NCI-H526 (cell line): ENCODE data around the gene HPSE.
"Not testable (repeated sequence)": the region's sequence is repeated elsewhere in the genome, so short reads cannot be mapped to it uniquely, and the experiment has no call there.

Source experiments
- DNase-seq, 2 experiments: peaks; one replicate each; lab custom pipeline; 2025; lab: John Stamatoyannopoulos, UW

HPSE gene

DNA sequence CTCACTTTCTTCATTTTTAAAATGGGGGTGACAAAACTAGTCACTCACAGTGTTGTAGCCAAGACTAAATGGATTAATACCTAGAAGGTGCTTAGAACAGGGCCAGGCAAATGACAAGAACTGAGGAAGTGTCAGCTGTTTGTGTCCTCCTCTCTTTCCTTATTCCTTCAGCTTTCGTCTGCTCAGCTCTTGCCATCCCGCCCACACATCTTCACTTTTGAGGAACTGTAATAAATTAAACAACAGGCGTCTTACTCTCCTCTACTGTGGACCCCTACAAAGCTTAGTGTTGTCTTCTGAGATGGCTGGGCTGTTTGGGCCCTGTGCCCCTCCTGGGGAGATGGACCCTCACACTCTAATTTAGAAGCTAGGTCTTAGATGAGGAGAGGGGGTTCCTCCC is 2.7 kb downstream of the HPSE start:
- no peak for DNase-seq

DNA sequence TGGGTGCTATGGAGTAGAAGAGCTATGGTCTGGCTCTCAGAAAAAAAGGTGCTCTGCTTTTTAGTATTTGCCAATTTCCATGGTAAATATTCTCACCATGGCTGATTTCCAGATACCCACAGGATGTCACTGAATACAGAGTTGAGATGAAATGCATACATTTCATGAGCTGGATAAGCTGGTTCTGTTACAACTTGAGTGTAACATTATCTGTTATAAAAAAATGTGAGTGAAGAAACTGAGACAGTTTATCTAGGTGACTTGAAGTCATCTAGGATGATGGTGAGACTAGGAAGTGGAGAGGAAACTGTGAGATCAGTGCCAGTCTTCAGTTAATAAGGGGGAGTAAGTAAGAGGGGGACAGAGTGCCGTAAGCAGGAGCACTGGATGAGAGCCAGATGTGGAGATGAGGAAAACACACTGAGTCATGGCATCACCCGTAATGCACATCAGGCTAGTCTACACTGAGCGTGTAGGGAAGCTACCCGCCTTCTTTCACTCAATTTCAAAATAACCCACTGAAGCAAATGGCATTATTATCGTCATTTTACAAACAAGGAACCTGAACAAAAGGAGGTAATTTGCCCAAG is 5.0 kb downstream of the HPSE start:
- DNase-seq = no peak

DNA sequence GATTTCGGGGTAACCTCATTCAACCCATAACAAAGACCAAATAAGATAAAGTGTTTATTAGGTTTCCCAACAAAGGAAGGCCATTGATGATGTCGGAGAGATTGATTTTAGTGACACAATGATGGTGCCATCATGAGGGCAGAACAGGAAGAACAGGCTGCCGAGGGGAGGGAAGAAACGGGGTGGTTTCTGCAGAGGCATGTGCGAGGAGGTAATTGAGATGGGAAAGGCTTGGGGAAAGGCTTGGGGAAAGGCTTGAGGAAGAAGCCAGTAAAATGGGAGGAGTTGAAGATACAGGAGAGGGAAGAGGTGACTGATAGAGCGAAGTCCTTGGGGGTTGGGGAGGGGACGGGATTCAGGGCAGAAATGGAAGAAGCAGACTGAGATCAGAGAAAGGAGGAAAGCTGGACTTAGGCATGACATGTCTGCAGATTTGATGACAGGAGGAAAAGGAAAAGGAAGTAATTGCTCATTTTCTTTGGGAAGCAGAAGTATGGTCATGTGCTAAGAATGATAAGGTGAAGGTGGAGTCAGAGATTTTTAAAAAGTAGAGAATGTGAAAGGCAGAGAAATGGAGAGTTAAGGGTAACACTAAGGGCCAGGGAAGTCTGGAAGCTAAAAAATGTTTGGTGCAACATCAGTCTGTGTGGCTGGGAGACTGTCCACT is 6.0 kb downstream of the HPSE start:
- DNase-seq = no peak

DNA sequence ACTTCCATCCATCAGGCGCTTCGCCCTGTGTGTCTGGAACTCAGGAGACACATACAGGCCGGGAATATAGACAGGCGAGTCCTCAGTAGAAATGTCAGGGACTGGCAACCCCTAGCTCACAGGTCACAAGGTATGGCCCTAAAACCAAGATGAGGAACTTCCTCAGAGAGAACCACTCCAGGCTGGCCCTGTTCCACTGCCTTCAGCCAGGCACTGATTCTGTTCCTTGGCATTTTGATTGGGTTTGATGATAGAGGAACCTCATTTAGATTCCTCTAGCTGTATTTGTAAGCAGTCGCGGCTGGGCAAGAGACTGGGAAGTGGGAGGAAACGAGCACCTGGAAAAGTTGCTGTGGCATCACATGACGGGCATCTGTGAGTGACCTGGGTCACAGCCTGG is 8.1 kb downstream of the HPSE start:
- DNase-seq = no peak

DNA sequence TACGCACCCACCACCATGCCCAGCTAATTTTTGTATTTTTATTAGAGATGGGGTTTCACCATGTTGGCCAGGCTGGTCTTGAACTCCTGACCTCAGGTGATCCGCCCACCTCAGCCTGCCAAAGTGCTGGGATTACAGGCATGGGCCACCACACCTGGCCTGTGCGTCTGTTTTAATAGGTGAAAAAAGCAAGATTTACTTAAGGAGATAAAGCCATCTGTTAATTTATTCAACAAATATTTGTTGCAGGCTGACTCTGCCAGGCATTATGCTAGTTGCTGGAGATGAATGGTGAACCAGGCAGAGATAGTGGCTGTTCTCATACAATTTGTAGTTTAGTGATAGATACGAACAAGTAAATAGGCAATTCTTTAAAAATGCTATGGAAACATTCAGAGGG is 9.3 kb downstream of the HPSE start:
- not testable (repeated sequence) for DNase-seq

DNA sequence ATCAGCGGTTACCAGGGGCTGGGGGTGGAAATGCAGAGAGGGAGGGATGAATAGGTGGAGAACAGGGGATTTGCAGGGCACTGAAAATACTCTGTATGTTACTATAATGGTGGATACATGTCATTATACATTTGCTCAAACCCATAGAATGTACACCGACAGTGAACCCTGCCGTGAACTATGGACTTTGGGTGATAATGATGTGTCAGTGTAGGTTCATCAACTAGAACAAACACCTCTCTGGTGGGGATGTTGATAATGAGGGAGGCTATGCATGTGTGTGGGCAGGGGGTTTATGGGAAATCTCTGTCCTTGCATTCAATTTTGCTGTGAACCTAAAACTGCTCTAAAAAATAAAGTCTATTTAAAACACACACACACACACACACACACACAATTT is 11.5 kb downstream of the HPSE start:
- no peak for DNase-seq

DNA sequence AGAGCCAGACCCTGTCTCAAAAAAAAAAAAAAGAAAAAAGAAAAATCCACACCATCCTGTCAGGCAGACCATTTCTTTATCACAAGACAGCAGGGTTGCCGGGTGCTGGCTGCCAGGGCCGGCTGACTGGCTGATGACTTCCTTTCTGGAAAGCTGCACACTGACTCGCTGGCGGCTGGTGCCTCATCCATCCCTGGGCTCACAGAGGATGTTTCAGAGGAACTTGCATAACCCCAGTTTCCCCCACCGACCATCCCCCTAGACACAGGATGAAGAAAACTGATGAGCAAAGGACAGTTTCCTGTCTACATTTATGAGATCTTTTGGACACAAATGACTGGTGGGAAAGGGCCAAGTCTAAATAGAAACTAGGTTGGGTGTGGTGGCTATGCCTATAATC is 14.1 kb downstream of the HPSE start:
- DNase-seq = no peak

DNA sequence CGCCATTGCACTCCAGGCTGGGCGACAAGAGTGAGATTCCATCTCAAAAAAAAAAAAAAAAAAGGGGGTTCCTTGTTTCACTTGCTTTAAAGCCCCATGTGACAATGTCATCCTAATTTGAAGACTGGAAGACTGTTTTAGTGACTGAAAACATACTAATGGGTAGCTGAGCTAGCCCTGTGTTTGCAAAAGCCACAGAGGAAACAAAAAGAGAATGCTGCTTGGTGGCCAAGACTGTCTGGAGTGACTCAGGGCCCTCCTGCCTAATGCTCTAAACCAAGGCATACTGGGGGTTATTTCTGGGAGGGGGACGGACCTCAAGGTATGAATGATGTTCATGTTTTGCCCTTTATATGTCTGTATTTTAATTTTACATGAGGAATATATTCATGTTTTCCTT is 16.0 kb downstream of the HPSE start:
- DNase-seq = no peak

DNA sequence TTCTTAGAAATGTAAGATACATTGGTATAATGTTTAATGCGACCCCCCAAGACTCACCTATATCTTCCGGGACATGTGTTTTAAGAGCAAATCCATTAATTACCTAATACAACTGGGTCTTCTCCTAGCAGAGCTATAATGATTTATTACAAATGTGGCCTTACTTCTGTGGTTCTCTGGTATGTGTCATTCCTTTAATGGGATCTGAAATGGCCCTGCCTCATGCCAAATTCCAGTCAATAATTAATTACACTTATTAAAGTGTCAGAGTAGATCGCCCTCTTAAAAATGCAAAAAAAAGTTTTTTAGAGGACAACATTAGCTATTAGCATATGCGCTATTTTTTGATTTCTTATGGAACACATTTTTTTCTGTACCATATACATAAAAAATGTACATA is 17.0 kb downstream of the HPSE start:
- no peak for DNase-seq

DNA sequence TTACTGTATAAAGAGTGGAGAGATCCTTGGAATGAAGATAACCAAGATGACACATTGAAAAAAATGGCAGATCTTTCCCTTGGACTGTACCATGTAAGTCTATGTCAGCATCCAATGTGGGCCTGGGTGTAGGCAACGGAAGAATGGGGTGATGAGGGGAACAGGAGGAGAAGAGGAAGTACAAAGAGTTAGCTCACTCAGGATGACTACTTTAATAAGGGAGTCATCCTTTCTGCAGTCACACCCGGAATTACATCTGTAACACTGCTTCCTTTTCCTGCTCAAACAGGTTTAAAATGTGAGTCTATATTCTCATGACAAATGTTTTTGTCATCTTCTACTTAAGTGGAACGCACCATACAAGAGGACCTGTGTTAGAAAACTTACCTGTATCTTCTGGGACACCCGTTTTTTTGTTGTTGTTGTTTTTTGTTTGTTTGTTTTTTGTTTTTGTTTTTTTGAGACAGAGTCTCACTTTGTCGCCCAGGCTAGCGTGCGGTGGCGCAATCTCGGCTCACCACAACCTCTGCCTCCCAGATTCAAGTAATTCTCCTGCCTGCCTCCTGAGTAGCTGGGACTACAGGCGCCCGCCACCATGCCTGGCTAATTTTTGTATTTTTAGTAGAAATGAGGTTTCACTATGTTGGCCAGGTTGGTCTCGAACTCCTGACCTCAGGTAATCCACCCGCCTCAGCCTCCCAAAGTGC is 18.0 kb downstream of the HPSE start:
- no peak for DNase-seq

DNA sequence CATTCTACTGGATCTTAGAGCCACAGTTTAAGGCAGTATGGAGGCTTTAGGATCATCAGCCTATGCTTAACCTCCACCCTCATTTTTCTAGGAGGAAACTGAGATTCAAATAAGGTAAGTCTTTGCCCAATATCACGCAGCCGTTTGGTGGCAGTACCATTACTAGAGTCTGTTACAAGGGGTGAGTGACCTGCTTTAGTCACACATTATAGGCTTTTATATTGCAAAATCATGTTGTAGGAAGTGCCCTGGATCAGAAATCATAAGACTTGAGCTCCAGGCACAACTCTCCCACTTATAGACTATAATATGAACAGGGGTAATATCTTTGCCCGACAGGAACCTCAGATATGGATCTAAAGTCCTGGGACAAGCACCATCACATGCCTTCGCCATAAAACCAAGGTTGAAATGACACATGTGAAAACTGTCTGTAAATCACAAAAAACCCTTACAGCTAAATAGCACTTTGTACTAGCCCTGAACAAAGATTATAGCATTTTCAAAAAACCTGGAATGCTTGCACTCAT is 19.2 kb downstream of the HPSE start:
- DNase-seq = no peak

DNA sequence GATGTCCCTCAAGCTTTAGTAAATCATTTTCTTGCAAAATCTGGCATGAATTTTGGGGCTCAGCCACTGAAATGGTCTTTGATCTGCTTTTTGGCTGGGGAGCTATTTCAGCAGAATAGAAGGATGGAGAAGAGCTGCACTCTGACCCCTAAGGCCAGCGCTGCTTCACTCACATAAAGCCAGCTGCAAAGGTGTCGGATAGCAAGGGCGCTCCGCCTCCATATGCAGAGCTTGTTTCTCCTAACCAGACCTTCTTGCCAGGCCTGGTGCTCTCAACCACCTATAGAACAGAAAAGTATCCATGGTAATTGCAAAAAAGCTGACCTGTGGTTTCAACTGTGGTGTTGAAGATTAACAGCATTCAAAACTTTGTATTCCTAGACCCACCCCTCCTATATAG is 26.0 kb downstream of the HPSE start:
- no peak for DNase-seq

DNA sequence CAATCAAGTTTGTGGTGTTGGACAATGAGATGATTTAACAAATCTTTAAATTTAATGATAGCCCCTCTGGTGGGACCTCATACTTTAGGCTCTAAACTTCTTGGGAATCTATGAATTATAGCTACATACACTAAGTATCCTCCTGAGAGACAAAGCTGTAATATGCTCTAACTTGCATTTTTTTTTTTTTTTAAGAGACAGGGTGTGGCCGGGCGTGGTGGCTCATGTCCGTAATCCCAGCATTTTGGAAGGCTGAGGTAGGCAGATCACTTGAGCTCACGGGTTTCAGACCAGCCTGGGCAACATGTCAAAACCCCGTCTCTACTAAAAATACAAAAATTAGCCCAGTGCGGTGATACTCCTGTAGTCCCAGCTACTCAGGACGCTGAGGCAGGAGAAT is 26.7 kb downstream of the HPSE start:
- DNase-seq = no peak

DNA sequence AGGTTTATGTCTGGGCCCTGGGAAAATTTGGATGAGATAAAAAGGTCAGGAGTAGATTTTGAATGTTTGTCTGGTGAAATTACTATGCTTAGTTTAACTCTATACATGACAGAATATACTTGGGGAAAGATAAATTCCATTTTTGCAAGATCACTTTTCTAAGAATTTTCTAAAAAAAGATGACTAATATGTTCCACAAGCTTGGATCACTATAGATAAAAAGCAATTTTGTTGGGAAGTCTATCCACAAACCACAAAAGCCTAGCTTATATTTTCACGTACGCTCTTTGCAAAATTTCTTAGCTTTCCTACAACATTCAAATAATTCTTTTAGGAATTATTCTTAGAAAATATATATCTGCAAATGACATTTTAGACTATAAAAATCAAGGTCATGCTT is 29.5 kb downstream of the HPSE start:
- DNase-seq = no peak

DNA sequence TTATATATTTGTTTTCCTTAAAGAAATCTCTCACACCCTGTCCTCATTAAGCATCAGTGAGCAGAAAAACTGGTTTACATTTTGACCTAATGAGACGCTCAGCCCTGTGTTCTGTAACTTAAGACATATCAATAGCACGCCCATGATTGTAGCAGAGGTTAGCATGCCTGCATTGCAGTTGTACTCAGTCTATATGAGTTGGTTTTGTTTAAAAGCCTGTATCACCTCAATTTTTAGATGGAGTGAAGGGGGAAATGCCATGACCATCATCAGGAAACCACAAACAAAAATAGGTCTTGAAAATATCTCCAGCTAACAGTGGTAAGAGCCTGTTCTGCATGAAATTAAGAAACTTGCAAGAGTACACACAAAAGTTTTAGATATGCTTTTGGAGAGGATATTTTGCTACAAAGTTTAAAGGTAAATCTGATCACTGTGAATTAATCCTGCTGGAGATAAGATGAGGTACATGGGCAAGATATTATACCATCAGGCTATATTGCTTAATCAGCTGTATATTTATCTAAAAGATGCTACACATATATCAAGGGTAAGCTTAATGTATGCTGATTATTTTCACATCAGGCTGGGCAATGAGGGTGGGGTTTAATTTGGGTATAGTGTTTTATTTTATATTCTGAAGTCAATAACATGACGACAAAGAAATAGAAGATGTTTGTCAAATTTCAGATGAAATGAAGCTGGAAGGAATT is 36.9 kb downstream of the HPSE start:
- DNase-seq = no peak

DNA sequence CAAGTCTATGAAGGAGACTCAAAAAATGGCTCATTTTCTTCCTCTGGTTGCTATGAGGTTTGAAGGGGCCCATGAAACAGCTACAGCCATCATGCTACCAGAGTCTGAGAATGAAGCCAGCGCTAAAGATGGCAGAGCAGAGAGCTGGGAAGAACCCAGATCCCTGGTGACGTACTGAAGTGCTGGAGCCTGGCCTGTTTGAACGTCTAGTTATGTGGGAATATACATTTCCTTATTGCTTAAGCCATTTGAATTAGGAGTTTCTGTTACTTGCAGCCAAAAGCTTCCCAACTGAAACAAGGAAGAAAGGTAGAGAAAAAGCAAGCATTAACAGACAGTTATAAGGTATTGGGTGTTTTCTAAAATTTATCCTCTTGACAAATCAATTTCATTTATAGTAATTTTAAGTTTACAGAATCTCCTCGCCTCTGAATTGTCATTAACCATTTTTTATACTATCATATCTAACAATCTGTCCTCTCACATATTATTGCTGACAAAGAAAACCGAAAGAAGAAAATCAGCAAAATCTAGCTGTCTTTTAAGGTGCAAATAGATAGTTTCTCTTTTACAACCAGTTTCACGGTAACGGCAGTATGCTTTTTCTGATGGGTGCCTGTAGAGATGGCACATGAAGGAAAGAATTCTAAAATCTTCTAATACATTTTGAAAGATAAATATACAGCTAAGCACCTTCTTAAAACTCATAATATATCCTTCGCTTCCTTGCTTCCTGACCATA is 41.2 kb downstream of the HPSE start:
- DNase-seq = no peak

DNA sequence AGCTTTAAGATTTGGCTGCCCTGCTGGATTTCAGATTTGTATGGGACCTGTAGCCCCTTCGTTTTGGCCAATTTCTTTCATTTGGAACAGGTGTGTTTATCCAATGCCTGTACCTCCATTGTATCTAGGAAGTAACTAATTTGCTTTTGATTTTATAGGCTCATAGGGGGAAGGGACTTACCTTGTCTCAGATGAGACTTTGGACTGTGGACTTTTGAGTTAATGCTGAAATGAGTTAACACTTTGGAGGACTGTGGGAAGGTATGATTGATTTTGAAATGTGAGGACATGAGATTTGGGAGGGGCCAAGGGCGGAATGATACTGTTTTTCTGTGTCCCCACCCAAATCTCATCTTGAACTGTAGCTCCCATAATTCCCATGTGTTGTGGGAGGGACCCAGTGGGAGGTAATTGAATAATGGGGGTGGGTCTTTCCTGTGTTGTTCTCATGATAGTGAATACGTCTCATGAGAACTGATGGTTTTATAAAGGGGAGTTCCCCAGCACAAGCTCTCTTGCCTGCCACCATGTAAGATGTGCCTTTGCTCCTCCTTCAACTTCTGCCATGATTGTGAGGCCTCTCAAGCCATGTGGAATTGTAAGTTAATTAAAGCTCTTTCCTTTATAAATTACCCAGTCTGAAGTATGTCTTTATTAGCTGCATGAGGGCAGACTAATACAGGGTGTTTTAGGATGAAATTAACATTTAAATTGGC is 44.4 kb downstream of the HPSE start:
- not testable (repeated sequence) for DNase-seq

DNA sequence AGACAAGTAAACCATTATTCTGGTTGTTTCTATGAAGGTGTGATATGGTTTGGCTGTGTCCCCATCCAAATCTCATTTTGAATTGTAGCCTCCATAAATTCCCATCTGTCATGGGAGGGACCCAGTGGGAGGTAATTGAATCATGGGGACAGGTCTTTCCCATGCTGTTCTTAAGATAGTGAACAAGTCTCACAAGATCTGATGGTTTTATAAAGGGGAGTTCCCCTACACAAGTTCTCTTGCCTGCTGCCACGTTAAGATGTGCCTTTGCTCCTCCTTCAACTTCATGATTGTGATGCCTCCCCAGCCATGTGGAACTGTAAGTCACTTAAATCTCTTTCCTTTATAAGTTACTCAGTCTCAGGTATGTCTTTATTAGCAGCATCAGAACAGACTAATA is 46.3 kb downstream of the HPSE start:
- DNase-seq = not testable (repeated sequence)

DNA sequence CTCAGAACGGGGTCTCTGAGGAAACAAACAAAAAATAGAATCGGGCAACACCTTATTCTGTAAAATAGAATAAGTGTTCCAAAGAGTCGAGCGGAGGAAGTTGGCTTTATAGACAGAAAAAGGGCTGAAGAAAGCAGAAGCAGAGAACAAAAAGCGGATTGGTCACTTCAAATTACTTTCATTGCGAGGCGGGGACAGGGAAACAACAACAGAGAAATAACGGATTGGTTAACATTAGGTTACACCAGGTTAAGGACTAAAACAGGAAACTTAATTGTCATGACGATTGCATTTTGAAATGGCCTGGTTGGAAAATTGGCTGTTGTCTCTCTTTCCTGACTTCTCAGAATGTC is 49.6 kb downstream of the HPSE start:
- peak in 1 of 2 experiments; percentile 16 for DNase-seq

DNA sequence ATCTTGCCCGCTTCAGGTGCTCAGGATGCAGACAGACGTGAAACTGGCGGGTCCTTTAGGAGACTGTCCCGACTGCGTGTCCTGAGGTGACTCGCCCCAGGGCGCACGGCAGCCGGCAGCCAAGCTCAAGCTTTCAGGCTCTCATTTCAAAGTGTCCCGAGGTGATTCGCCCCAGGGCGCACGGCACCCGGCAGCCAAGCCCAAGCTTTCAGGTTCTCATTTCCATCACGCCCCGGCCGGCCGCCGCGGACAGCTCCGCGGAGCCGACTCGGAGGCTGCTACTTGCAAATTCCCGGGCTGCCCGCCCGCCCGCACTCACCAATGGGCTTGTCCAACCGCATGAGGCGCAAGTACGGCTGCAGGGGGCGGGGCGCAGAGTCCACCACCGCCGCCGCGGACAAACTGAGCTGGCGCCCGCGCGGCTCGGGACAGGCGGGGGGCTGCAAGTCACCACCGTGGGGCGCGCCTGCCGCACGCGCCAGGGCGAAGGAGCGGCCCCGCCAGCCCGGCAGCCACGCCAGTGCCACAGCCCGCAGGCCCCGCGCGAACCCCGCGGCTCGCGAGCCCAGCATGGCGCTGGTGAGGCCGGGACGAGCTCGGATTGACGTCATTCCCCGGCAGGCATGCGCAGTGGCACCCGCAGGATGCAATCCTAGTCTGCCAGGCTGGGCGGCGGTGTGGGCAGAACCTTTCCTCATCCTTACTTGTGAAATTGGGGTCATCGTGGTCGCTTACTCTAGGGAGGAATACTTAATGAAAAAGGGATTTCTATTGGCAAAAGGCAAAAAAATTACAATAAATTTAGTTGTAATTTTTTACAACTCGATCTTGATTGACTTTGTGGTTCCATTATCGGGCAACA is 50.2 kb downstream of the HPSE start, which contains the start of gene COQ2:
Gene COQ2, minus strand, starts transcription at position 606 of the 862 bp plus-strand sequence. Its CDS starts 34 bp downstream, at position 572.
- peak; percentile 57 to 90 for DNase-seq
